Activated naive CD8-positive, alpha-beta T cell treated with anti-CD3 and anti-CD28 coated beads, Interleukin-2, amount 50 U/mL, for 24 hours (primary cell): ENCODE measurements around the gene ANKRD33B.
"Not testable (repeated sequence)": the region's sequence is repeated elsewhere in the genome, so short reads cannot be mapped to it uniquely, and the experiment has no call there.

ENCODE experiments used
- ATAC-seq: fragments of 150-1000 bp; cut with Tn5 transposase; one replicate; pipeline ENCODE4 v1.10.0; 2021
- DNase-seq: peaks from one replicate; pipeline ENCODE4 v3.0.0; 2021
- H3K27ac Mint-ChIP-seq: one replicate; pipeline ENCODE4 v1.8.0; 2021; ENCODE audit warnings: mild to moderate bottlenecking, mixed read lengths
- H3K27me3 Mint-ChIP-seq: one replicate; pipeline ENCODE4 v1.8.0; 2021; ENCODE audit warnings: mixed read lengths
- H3K36me3 Mint-ChIP-seq: one replicate; pipeline ENCODE4 v1.8.0; 2021; ENCODE audit warnings: low read depth, mixed read lengths
- H3K4me1 Mint-ChIP-seq: one replicate; pipeline ENCODE4 v1.8.0; 2021; ENCODE audit warnings: mixed read lengths
- H3K4me3 Mint-ChIP-seq: one replicate; pipeline ENCODE4 v1.8.0; 2021; ENCODE audit warnings: mild to moderate bottlenecking, moderate library complexity, mixed read lengths
- H3K9me3 Mint-ChIP-seq: one replicate; pipeline ENCODE4 v1.8.0; 2021; ENCODE audit warnings: mixed read lengths

ANKRD33B gene

DNA sequence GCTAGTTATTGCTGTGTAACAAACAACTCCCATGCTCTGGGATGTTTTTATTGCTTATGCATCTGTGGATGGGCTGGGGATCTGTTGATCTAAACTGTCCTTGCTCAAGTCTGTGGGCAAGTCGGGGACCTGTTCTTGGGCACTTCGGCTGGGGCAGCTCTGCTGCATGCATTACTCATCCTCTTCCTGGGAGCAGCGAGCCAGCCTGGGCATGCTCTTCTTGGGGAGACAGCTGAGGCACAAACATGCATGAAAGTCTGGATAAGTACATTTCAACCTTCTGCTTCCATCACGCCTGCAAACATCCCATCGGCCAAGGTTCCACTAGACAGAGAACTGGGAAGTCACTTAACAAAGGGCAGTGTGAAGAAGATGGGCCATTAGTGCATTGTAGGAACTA, 66.3 kb downstream of the ANKRD33B start:
- DNase-seq (no peak), ATAC-seq (no peak)
- peaks cover 2% of the 10 kb centered on the region for H3K27me3 Mint-ChIP-seq
- H3K9me3 Mint-ChIP-seq: no peaks in the 10 kb centered on the region
- H3K4me1 Mint-ChIP-seq: peaks cover 83% of the 10 kb centered on the region
- H3K4me3 Mint-ChIP-seq: no peak overlapping the region
- H3K27ac Mint-ChIP-seq: no peak overlapping the region
- H3K36me3 Mint-ChIP-seq: peaks cover 13% of the 10 kb centered on the region

DNA sequence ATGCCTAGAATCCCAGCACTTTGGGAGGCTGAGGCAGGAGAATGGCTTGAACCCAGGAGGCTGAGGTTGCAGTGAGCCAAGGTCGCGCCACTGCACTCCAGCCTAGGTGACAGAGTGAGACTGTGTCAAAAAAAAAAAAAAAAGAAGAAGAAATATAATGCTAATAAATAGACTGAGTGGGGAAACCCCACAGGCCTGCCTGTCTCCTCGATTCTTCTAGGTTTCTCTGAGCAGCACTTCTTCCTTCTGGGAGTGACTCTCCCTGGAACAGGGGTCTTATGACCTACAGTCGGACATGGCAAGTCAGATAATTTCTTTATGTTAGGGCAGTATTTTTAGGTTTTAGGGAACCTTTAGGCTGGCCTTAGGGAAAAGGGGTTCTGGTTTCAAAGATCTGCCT, 66.9 kb downstream of the ANKRD33B start:
- H3K27ac Mint-ChIP-seq: peak overlapping the region; percentile 98

DNA sequence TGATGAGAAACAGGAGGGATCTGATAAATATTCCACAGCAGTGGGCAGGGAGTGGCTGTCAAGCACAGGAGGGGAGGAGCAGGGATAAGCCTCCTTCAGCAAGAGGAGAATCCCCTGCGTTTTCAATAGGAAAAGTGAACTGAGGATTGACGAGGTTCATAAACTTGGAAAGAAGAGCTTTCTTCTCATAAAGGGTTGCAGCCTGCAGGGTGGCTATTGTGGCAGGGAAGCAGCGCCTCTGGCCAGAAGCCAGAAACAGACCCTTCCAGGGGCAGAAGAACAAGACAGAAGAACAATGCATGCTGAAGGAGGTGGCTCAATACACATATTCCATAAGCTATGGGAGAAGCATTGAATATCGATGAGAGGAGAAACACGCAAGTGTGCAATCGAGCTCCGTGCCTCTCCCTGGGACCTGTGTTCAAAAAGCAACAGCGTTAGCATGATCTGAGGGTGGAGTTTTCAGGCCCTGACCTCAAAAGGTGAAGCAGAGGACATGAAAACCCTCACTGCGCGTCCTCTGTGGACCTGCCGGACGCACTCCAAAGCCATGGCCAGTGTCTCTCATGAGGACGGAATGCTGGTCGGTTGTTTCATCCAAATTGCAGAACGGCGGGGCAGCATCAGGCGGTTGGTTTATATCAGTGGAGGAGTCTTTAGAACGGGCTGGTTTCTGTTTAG, 67.6 kb downstream of the ANKRD33B start:
- ATAC-seq: no peak
- Mint-ChIP-seq H3K27me3 (peaks cover 2% of the 10 kb centered on the region), H3K4me3 (peak overlapping the region; percentile 67), H3K36me3 (peaks cover 13% of the 10 kb centered on the region), H3K9me3 (no peaks in the 10 kb centered on the region), H3K27ac (peak overlapping the region; percentile 98), H3K4me1 (peaks cover 93% of the 10 kb centered on the region)
- no peak for DNase-seq

More for the DNA sequence above, 66.9 kb downstream of the ANKRD33B start:
- H3K9me3 Mint-ChIP-seq, H3K27me3 Mint-ChIP-seq, H3K4me3 Mint-ChIP-seq, DNase-seq, ATAC-seq: not testable (repeated sequence)
- H3K4me1 Mint-ChIP-seq: peaks cover 89% of the 10 kb centered on the region
- H3K36me3 Mint-ChIP-seq: peaks cover 13% of the 10 kb centered on the region

DNA sequence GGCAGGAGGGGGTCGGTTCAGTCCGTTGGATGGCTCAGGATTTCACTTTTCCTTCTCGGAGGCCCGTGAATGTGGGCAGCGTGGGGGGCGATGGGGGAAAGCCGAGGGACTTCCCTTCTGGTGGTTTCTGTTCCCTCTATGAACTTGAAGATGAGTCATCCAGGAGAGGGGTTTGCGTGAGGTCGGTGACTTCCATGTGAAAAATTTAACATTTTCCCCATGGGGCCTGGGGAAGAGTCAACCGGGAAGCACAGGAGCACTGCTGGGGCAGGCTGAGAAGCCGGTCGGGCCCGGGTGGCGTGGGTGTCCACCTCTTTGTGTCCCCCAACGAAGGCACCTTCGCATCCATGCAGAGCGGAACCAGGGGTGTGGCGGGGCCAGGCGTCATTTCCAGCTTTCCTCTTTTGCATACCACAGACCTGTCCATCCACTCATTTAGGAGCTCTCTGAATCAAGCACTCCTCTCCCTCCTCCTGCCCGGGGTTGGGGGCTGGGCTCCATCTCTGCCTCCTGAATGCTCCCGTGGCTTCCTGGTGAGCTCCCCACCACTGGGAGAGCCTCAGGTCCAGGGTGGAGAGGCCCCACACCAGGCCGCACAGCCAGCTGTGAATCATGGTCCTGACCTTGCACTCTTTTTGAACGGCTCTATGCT, 68.4 kb downstream of the ANKRD33B start:
- DNase-seq: peak; percentile 71
- Mint-ChIP-seq H3K4me1 (peaks cover 93% of the 10 kb centered on the region), H3K9me3 (no peaks in the 10 kb centered on the region), H3K4me3 (peak overlapping the region; percentile 67), H3K36me3 (peaks cover 13% of the 10 kb centered on the region), H3K27ac (peak overlapping the region; percentile 98), H3K27me3 (peaks cover 2% of the 10 kb centered on the region)
- peak; percentile 20 for ATAC-seq

DNA sequence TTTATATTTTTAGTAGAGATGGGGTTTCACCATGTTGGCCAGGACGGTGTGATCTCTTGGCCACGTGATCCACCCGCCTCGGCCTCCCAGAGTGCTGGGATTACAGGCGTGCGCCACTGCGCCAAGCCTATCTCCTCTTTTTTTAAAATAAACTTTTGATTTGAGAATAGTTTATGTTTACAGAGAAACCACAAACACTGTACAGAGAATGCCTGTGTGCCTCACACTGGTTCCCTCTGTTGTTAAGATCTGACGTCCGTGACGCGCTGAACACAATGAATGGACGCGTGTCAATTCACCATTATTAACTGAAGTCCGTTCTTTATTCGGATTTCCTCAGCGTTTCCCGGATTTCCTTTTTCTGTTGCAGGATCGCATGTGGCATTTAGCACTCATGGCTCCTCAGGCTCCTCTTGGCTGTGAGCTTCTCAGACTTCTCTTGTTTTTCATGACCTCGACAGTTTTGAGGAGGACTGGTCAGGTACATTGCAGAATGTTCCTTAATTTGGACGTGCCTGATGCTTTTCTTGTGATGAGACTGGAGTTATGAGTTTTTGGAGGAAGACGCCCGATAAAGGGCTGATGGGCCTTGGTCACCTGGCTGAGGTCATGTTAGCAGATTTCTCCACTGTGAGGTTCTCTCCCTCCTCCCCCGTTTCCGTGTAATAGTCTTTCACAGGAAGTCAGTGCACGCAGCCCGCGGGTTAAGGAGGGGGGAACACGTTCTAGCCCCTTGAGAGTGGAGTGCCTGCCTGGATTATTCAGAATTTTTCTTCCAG, 69.6 kb downstream of the ANKRD33B start:
- Mint-ChIP-seq H3K4me1 (peaks cover 84% of the 10 kb centered on the region), H3K27ac (peak overlapping the region; percentile 98), H3K36me3 (peaks cover 20% of the 10 kb centered on the region), H3K4me3 (peak overlapping the region; percentile 51), H3K27me3 (peaks cover 2% of the 10 kb centered on the region), H3K9me3 (peaks cover 2% of the 10 kb centered on the region)
- peak; percentile 66 for DNase-seq
- ATAC-seq: peak; percentile 22

DNA sequence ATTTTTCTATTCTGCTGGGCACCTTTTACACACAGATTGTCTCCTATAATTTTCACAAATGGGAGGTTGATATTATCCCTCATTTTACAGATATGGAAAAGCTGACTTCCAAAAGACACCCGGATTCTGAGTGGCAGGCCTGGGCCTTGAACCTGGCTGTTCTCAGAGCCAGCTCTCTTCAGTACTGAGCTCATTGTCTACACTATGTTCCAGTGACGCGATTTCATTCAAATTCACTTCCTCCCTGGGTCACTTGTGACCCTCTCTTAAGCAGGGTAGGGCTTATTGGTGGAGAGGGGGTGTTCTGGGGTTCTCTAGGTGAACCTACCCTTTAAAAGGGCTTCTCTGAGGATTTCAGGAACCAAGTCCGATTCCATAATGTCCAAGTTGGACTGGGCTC, 70.2 kb downstream of the ANKRD33B start:
- Mint-ChIP-seq H3K9me3 (peaks cover 6% of the 10 kb centered on the region), H3K4me3 (peak overlapping the region; percentile 51), H3K4me1 (peaks cover 82% of the 10 kb centered on the region), H3K27me3 (peaks cover 2% of the 10 kb centered on the region), H3K36me3 (peaks cover 24% of the 10 kb centered on the region), H3K27ac (peak overlapping the region; percentile 98)
- DNase-seq (no peak), ATAC-seq (no peak)

DNA sequence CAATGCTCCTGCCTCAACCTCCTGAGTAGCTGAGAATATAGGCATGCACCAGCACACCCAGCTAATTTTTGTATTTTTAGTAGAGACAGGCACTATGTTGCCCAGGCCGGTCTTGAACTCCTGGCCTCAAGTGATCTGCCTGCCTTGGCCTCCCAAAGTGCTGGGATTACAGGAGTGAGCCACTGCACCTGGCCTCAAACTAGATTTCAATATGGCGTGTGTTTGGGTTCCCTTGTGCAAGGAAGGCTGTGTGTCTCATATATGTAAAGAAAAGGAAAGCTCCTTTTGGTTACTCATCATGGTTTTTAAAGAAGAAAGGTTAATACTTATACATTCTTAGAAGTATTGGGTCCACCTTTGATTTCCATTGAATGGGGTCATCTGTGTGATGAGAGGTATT, 70.7 kb downstream of the ANKRD33B start:
- Mint-ChIP-seq H3K9me3 (peaks cover 6% of the 10 kb centered on the region), H3K27ac (peak overlapping the region; percentile 98), H3K27me3 (no peaks in the 10 kb centered on the region), H3K4me1 (peaks cover 77% of the 10 kb centered on the region), H3K36me3 (peaks cover 20% of the 10 kb centered on the region), H3K4me3 (no peak overlapping the region)
- DNase-seq (no peak), ATAC-seq (no peak)

DNA sequence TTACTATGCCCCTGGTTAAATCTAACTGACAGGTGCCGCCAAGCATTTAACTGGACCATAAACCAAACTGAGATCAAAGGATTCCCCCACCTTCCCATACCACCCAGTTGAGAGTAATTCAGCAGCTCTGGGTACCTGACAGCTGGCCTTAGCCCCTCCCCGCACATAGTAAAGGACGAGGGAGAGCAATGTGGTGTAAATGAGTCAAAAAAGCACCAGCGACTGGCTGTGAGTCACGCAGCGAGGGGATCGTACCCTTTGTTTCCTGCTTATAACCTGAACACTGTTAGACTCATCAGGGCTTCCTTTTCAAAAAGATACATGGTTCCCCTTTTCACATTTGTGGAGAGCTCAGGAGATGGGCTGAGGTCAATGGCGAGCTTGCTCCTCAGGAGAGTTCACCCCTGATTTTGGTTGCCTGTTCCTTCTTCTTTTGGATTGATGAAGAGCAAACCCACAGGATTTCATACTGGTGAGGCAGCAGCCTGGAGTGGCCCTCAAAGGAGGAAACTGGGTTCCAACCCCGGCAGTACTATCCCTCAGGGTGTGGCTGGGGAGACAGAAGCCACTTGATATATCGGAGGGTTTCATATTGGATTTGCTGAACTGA, 71.5 kb downstream of the ANKRD33B start:
- H3K4me3 Mint-ChIP-seq: peak overlapping the region; percentile 78
- peaks cover 22% of the 10 kb centered on the region for H3K36me3 Mint-ChIP-seq
- no peaks in the 10 kb centered on the region for H3K27me3 Mint-ChIP-seq
- peaks cover 11% of the 10 kb centered on the region for H3K9me3 Mint-ChIP-seq
- peak overlapping the region; percentile 98 for H3K27ac Mint-ChIP-seq
- peak; percentile 78 for DNase-seq
- peaks cover 70% of the 10 kb centered on the region for H3K4me1 Mint-ChIP-seq
- peak; percentile 84 for ATAC-seq

DNA sequence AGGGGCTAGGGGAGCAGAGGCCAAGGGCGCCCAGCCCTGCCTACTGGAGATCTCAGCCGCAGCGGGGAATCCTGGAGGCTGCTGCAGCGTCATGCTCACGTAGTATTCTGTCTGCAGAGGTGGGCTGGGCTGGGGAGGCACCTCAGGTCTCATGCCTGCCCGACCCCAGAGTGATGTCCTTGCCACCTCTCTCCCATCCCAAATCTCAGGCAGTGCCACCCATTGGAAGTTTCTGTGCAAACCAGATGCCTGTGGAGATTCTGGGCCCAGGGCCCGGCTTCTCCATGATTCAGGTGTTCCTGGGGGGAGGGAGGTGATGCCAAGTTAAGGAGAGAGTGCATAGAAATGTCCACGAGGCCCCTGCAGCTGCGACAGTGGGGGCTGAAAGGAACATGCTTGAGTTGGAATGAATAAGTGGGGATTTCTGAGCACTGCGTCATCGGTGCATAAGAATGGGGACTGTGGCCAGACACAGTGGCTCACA, 72.0 kb downstream of the ANKRD33B start:
- H3K4me3 Mint-ChIP-seq: peak overlapping the region; percentile 78
- peaks cover 65% of the 10 kb centered on the region for H3K4me1 Mint-ChIP-seq
- ATAC-seq: peak; percentile 30
- H3K36me3 Mint-ChIP-seq: peaks cover 22% of the 10 kb centered on the region
- DNase-seq: peak; percentile 45
- peak overlapping the region; percentile 98 for H3K27ac Mint-ChIP-seq
- H3K9me3 Mint-ChIP-seq: peaks cover 13% of the 10 kb centered on the region
- no peaks in the 10 kb centered on the region for H3K27me3 Mint-ChIP-seq

DNA sequence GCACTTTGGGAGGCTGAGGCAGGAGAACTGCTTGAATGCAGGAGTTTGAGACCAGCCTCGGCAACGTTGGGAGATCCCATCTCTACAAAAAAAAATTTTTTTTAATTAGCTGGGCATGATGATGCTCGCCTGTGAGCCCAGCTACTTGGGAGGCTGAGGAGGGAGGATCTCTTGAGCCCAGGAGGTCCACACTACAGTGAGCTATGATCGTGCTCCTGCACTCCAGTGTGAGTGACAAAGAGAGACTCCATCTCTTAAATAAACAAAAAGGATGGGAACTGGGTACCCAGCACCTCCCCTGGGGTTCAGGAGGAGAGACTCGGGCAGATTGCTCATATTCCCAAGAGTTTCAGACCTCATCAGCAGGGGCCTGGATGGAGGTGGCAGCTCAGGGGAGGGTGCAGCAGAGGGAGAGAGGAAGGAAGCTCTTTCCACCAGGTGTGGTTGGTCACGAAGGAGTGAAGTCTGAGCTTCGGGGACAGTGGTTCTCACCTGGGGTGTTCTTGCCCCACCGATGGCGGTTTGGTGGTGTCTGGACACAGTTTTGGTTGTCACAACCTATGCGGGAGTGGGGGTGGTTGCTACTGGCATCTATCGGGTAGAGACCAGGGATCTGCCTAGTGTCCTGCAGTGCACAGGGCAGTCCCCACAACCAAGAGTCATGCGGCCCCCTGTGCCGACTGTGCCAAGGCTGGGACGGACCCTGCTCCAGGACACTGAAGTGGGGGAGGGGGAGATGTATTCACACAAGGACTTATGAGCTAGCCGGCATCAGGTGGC, 72.7 kb downstream of the ANKRD33B start:
- Mint-ChIP-seq H3K36me3 (peaks cover 25% of the 10 kb centered on the region), H3K27me3 (no peaks in the 10 kb centered on the region), H3K9me3 (peaks cover 13% of the 10 kb centered on the region), H3K4me3 (peak overlapping the region; percentile 78), H3K27ac (peak overlapping the region; percentile 98), H3K4me1 (peaks cover 58% of the 10 kb centered on the region)
- DNase-seq: no peak
- ATAC-seq: no peak

DNA sequence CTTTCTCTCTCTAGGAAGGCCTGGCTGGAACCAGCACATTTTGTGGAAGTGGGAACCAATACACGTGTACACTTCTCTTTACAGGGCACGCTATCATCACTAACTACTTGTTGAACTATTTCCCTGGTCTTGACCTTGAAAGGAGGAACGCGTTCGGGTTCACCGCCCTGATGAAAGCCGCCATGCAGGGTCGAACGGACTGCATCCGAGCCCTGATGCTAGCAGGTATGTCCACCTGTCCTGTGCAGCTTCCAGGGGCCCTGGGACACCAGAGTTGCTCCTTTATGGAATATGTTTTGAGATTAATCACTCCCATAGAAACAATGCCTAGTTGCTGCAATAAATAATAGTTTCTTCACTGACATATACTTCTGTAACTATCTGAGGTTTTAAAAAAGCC, 74.1 kb downstream of the ANKRD33B start:
- peaks cover 45% of the 10 kb centered on the region for H3K4me1 Mint-ChIP-seq
- peaks cover 13% of the 10 kb centered on the region for H3K9me3 Mint-ChIP-seq
- H3K27me3 Mint-ChIP-seq: peaks cover 3% of the 10 kb centered on the region
- peaks cover 25% of the 10 kb centered on the region for H3K36me3 Mint-ChIP-seq
- DNase-seq: no peak
- H3K27ac Mint-ChIP-seq: no peak overlapping the region
- no peak for ATAC-seq
- H3K4me3 Mint-ChIP-seq: no peak overlapping the region

DNA sequence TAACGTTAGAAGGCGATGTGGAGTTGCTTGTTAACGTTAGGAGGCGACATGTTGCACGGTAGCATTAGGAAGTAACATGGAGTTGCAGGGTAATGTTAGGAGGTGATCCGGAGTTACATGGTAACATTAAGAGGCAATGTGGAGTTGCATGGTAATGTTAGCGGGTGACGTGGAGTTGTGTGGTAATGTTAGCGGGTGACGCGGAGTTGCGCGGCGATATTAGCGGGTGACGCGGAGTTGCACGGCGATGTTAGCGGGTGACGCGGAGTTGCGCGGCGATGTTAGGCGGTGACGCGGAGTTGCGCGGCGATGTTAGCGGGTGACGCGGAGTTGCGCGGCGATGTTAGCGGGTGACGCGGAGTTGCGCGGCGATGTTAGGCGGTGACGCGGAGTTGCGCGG, 74.9 kb downstream of the ANKRD33B start:
- H3K4me3 Mint-ChIP-seq, H3K27me3 Mint-ChIP-seq, DNase-seq, ATAC-seq: not testable (repeated sequence)
- Mint-ChIP-seq H3K36me3 (peaks cover 26% of the 10 kb centered on the region), H3K4me1 (peaks cover 41% of the 10 kb centered on the region), H3K9me3 (peaks cover 13% of the 10 kb centered on the region), H3K27ac (peak overlapping the region; percentile 23)

DNA sequence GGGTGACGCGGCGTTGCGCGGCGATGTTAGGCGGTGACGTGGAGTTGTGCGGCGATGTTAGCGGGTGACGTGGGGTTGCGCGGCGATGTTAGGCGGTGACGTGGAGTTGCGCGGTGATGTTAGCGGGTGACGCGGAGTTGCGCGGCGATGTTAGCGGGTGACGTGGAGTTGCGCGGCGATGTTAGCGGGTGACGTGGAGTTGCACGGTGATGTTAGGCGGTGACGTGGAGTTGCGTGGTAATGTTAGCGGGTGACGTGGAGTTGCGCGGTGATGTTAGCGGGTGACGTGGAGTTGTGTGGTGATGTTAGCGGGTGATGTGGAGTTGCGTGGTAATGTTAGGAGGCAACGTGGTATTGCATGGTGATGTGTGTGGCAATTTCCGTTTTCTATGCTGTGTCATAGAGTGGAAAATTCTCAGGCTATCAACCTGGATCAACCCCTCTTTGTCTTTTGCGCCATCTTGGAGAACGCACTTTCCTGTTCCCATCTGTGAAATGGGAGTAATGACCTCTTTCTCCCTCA, 76.0 kb downstream of the ANKRD33B start:
- H3K27ac Mint-ChIP-seq: no peak overlapping the region
- ATAC-seq: no peak
- H3K4me3 Mint-ChIP-seq: peak overlapping the region; percentile 11
- peaks cover 30% of the 10 kb centered on the region for H3K36me3 Mint-ChIP-seq
- peaks cover 10% of the 10 kb centered on the region for H3K27me3 Mint-ChIP-seq
- H3K4me1 Mint-ChIP-seq: peaks cover 41% of the 10 kb centered on the region
- DNase-seq: no peak
- peaks cover 13% of the 10 kb centered on the region for H3K9me3 Mint-ChIP-seq
